ENCODE measurements around the gene CDH23.

The CDH23 gene

GRCh38 chr10:71582019-71582418 lies 185.3 kb downstream of the CDH23 start:
- ATAC-seq, result peak; percentile 80
- TF ChIP-seq PATZ1 (CRISPR knock-in tag; IDR thresholded peaks at IDR 0.05; ENCODE audit: borderline replicate concordance) (no peak), BACH2 (CRISPR knock-in tag; IDR thresholded peaks at IDR 0.05; ENCODE audit: borderline replicate concordance) (no peak), ZNF565 (CRISPR knock-in tag; conservative IDR thresholded peaks at IDR 0.05; ENCODE audit: low read depth) (no peak), ZC3H10 (CRISPR knock-in tag; IDR thresholded peaks at IDR 0.05) (no peak), TSHZ2 (CRISPR knock-in tag; IDR thresholded peaks at IDR 0.05) (no peak), OSR1 (CRISPR knock-in tag; IDR thresholded peaks at IDR 0.05) (no peak), CREB5 (CRISPR knock-in tag; IDR thresholded peaks at IDR 0.05; ENCODE audit: low read depth) (no peak), ZNF70 (CRISPR knock-in tag; IDR thresholded peaks at IDR 0.05) (no peak)

GRCh38 chr10:71582506-71583475 lies 186.1 kb downstream of the CDH23 start:
- TF ChIP-seq ZC3H10 (CRISPR knock-in tag; IDR thresholded peaks at IDR 0.05) (no peak), TOX (CRISPR knock-in tag; IDR thresholded peaks at IDR 0.05; ENCODE audit: borderline replicate concordance) (no peak), ZNF565 (CRISPR knock-in tag; conservative IDR thresholded peaks at IDR 0.05; ENCODE audit: low read depth) (no peak), ISL1 (CRISPR knock-in tag; IDR thresholded peaks at IDR 0.05) (no peak)
- ATAC-seq, result no peak

GRCh38 chr10:71584461-71584860 lies 187.7 kb downstream of the CDH23 start:
- TF ChIP-seq CSRNP3 (CRISPR knock-in tag; IDR thresholded peaks at IDR 0.05) (no peak), TOX (CRISPR knock-in tag; IDR thresholded peaks at IDR 0.05; ENCODE audit: borderline replicate concordance) (no peak), BACH2 (CRISPR knock-in tag; IDR thresholded peaks at IDR 0.05; ENCODE audit: borderline replicate concordance) (no peak), CSDC2 (CRISPR knock-in tag; IDR thresholded peaks at IDR 0.05) (no peak), RARB (CRISPR knock-in tag; IDR thresholded peaks at IDR 0.05) (no peak), ESRRG (CRISPR knock-in tag; IDR thresholded peaks at IDR 0.05) (no peak), POU6F1 (CRISPR knock-in tag; IDR thresholded peaks at IDR 0.05; ENCODE audit: borderline replicate concordance, low read depth) (no peak), ZNF70 (CRISPR knock-in tag; IDR thresholded peaks at IDR 0.05) (no peak), TCF4 (CRISPR knock-in tag; IDR thresholded peaks at IDR 0.05; ENCODE audit: borderline replicate concordance) (no peak), ZC3H10 (CRISPR knock-in tag; IDR thresholded peaks at IDR 0.05) (no peak), GLIS3 (CRISPR knock-in tag; IDR thresholded peaks at IDR 0.05) (no peak)
- ATAC-seq, result no peak
